Uterus (tissue), 2 donors: ENCODE data around the gene POLK.

ENCODE experiments used
- POLR2A ChIP-seq, 2 donors: fragments of 450-650 bp; IDR thresholded peaks; one replicate each; pipeline ENCODE4 v1.6.1; 2016; ENCODE audit warnings: antibody characterized with exemption in 2 of 2, mild to moderate bottlenecking in 1 of 2, moderate library complexity in 1 of 2
- TF ChIP-seq, protein P1 (sequence below), 4 experiments: fragments of 200-600 bp in 2 of 4; fragments of 450-650 bp in 2 of 4; sonication (generic) in 2 of 4; IDR thresholded peaks; one replicate each; pipeline ENCODE4 v1.5.1; 2016 to 2019; ENCODE audit warnings: antibody characterized with exemption in 4 of 4, mild to moderate bottlenecking in 2 of 4, moderate library complexity in 1 of 4

DNA sequence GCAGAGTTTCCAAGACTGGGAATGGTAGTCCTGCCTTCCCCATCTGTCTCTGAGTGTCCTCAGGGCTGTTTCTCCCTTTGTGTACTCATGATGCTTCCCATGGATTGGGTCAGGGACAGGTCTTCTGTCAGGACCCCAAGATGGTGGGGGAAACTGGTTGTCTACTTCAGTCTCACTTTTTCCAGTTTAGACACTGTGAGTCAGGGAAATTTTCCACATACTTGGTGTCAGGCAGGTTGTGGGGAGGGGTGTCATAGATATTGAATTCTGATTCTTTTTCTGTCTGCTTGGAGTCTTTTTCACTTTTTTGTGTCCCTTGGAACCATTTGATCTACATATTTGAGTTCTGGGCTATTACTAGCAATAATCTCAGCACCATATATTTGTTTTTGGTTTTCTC is 10.3 kb downstream of the POLK start:
- TF ChIP-seq POLR2A (IDR thresholded peaks at IDR 0.05), result no peak
- TF ChIP-seq, protein P1, sequence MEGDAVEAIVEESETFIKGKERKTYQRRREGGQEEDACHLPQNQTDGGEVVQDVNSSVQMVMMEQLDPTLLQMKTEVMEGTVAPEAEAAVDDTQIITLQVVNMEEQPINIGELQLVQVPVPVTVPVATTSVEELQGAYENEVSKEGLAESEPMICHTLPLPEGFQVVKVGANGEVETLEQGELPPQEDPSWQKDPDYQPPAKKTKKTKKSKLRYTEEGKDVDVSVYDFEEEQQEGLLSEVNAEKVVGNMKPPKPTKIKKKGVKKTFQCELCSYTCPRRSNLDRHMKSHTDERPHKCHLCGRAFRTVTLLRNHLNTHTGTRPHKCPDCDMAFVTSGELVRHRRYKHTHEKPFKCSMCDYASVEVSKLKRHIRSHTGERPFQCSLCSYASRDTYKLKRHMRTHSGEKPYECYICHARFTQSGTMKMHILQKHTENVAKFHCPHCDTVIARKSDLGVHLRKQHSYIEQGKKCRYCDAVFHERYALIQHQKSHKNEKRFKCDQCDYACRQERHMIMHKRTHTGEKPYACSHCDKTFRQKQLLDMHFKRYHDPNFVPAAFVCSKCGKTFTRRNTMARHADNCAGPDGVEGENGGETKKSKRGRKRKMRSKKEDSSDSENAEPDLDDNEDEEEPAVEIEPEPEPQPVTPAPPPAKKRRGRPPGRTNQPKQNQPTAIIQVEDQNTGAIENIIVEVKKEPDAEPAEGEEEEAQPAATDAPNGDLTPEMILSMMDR (IDR thresholded peaks at IDR 0.05), result no peak
